Trophoblast cell (in vitro differentiated cells and primary cell): ENCODE data around the gene OR13J1.

ENCODE experiments used
- DNase-seq, 2 donors: peaks; one replicate each; pipeline ENCODE4 v3.0.0-alpha.2; 2016
- H2AFZ ChIP-seq: 2 replicates; pipeline ENCODE4 v1.6.1; 2013; ENCODE audit warnings: low read length, moderate library complexity, mild to moderate bottlenecking; ENCODE audit not compliant: insufficient read depth, poor library complexity
- H2AK5ac ChIP-seq: 2 replicates; pipeline ENCODE4 v1.6.1; 2013; ENCODE audit warnings: mild to moderate bottlenecking, low read length
- H2BK120ac ChIP-seq: 2 replicates; pipeline ENCODE4 v1.6.1; 2013; ENCODE audit warnings: low read length, mild to moderate bottlenecking, moderate library complexity; ENCODE audit not compliant: insufficient read depth, poor library complexity
- H2BK12ac ChIP-seq: 2 replicates; pipeline ENCODE4 v1.6.1; 2013; ENCODE audit warnings: mild to moderate bottlenecking, low read length, moderate library complexity
- H2BK5ac ChIP-seq: 2 replicates; pipeline ENCODE4 v1.6.1; 2013; ENCODE audit warnings: low read length, low read depth, moderate library complexity, mild to moderate bottlenecking; ENCODE audit not compliant: poor library complexity
- H3K14ac ChIP-seq: 2 replicates; pipeline ENCODE4 v1.6.1; 2013; ENCODE audit warnings: mild to moderate bottlenecking, low read length
- H3K18ac ChIP-seq: 2 replicates; pipeline ENCODE4 v1.6.1; 2013; ENCODE audit warnings: mild to moderate bottlenecking, low read length
- H3K23ac ChIP-seq: 2 replicates; pipeline ENCODE4 v1.6.1; 2013; ENCODE audit warnings: low read length
- H3K27ac ChIP-seq: 2 replicates; pipeline ENCODE4 v1.5.1; 2013; ENCODE audit warnings: low read depth, mild to moderate bottlenecking, inconsistent platforms, low read length, moderate library complexity
- H3K27me3 ChIP-seq: 2 replicates; pipeline ENCODE4 v1.6.1; 2013; ENCODE audit warnings: inconsistent platforms, mild to moderate bottlenecking, low read length, moderate library complexity; ENCODE audit not compliant: insufficient read depth
- H3K36me3 ChIP-seq, 2 experiments: 1 replicate in 1 of 2; 2 replicates in 1 of 2; pipeline ENCODE4 v1.6.1; 2013; ENCODE audit warnings: low read length in 2 of 2, mild to moderate bottlenecking in 2 of 2, moderate library complexity in 1 of 2; ENCODE audit not compliant: insufficient read depth in 2 of 2, control insufficient read depth in 1 of 2
- H3K4ac ChIP-seq: 2 replicates; pipeline ENCODE4 v1.6.1; 2013; ENCODE audit warnings: low read depth, mild to moderate bottlenecking, low read length, moderate library complexity
- H3K4me1 ChIP-seq, 2 experiments: 1 replicate in 1 of 2; 2 replicates in 1 of 2; pipeline ENCODE4 v1.6.1; 2013; ENCODE audit warnings: low read length in 2 of 2, mild to moderate bottlenecking in 2 of 2, moderate library complexity in 1 of 2; ENCODE audit not compliant: insufficient read depth in 2 of 2, control insufficient read depth in 1 of 2
- H3K4me2 ChIP-seq: 2 replicates; pipeline ENCODE4 v1.6.1; 2013; ENCODE audit warnings: inconsistent platforms, mild to moderate bottlenecking, low read length, moderate library complexity
- H3K4me3 ChIP-seq: 2 replicates; pipeline ENCODE4 v1.5.1; 2013; ENCODE audit warnings: mild to moderate bottlenecking, low read depth, low read length, inconsistent platforms
- H3K79me1 ChIP-seq: one replicate; pipeline ENCODE4 v1.6.1; 2013; ENCODE audit warnings: low read length
- H3K79me2 ChIP-seq: 2 replicates; pipeline ENCODE4 v1.6.1; 2013; ENCODE audit warnings: low read length, mild to moderate bottlenecking; ENCODE audit not compliant: control insufficient read depth, insufficient read depth, poor library complexity
- H3K9ac ChIP-seq: 2 replicates; pipeline ENCODE4 v1.6.1; 2013; ENCODE audit warnings: mild to moderate bottlenecking, low read length
- H3K9me3 ChIP-seq: 2 replicates; pipeline ENCODE4 v1.6.1; 2013; ENCODE audit warnings: low read depth, mild to moderate bottlenecking, control low read depth, inconsistent platforms, low read length; ENCODE audit not compliant: insufficient read depth
- H4K12ac ChIP-seq: 2 replicates; pipeline ENCODE4 v1.6.1; 2013; ENCODE audit warnings: low read depth, mild to moderate bottlenecking, low read length, moderate library complexity
- H4K8ac ChIP-seq: 2 replicates; pipeline ENCODE4 v1.6.1; 2013; ENCODE audit warnings: low read depth, mild to moderate bottlenecking, low read length, moderate library complexity
- H4K91ac ChIP-seq: one replicate; pipeline ENCODE4 v1.6.1; 2013; ENCODE audit warnings: low read depth, mild to moderate bottlenecking, low read length, moderate library complexity
- WGBS: extraction: QIAGEN DNeasy Blood & Tissue Kit; methylation state at CpG from one replicate; pipeline ENCODE4 v1.1.7; 2013; ENCODE audit warnings: missing lambda C conversion rate; ENCODE audit not compliant: insufficient read length, insufficient coverage; ENCODE audit errors: extremely low coverage; 5-methylcytosine and 5-hydroxymethylcytosine counted together

The OR13J1 gene

DNA sequence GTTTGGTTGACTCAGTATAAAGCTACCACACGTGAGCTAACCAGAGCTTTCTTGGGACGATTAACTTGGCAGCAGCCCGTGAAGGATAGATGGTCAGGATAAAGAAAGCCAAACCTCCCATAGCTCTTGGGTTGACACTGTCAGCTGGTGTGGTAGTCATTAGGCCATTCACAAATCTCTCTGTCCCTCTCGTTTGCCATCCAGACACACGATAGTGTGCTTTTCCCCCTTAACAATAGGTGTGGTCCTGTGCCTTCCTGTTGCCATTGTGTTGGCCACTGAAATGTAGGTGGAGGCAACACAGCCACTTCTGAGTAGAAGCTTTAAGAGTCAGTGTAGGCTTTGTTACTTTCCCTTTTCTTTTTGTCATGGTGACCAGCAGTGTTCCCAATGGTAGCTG lies 11.7 kb downstream of the OR13J1 start:
- Histone ChIP-seq H2BK5ac (no peak overlapping the region), H2AK5ac (no peak overlapping the region), H2BK120ac (no peak overlapping the region), H3K4me2 (no peak overlapping the region), H3K18ac (no peak overlapping the region), H4K8ac (no peak overlapping the region), H3K27ac (no peak overlapping the region), H3K4ac (no peak overlapping the region), H3K4me1 (no peaks in the 10 kb centered on the region), H3K9ac (no peak overlapping the region), H3K79me2 (no peaks in the 10 kb centered on the region), H3K14ac (no peak overlapping the region), H2AFZ (no peak overlapping the region), H3K9me3 (peaks cover 2% of the 10 kb centered on the region), H3K23ac (no peak overlapping the region), H3K27me3 (no peaks in the 10 kb centered on the region), H3K79me1 (no peaks in the 10 kb centered on the region), H2BK12ac (no peak overlapping the region), H3K36me3 (no peaks in the 10 kb centered on the region), H4K91ac (no peak overlapping the region), H4K12ac (no peak overlapping the region), H3K4me3 (no peak overlapping the region)
- DNase-seq = no peak
- no CpG with 5 or more reads among the region's 5 CpGs for WGBS

GRCh38 chr9:35856882-35857281 lies 13.3 kb downstream of the OR13J1 start:
- no peaks in the 10 kb centered on the region for H3K4me1 ChIP-seq
- DNase-seq = no peak
- no peak overlapping the region for H3K23ac ChIP-seq
- H3K27me3 ChIP-seq = no peaks in the 10 kb centered on the region
- H3K9me3 ChIP-seq = peaks cover 2% of the 10 kb centered on the region
- no peak overlapping the region for H3K9ac ChIP-seq
- no peak overlapping the region for H2AFZ ChIP-seq
- H3K27ac ChIP-seq = no peak overlapping the region
- H3K36me3 ChIP-seq = no peaks in the 10 kb centered on the region
- H4K91ac ChIP-seq = no peak overlapping the region
- H2BK12ac ChIP-seq = no peak overlapping the region
- H3K18ac ChIP-seq = no peak overlapping the region
- H3K79me1 ChIP-seq = no peaks in the 10 kb centered on the region
- H3K79me2 ChIP-seq = no peaks in the 10 kb centered on the region
- H3K4ac ChIP-seq = no peak overlapping the region
- H4K12ac ChIP-seq = no peak overlapping the region
- H2BK120ac ChIP-seq = no peak overlapping the region
- no peak overlapping the region for H3K14ac ChIP-seq
- no peak overlapping the region for H3K4me3 ChIP-seq
- H4K8ac ChIP-seq = no peak overlapping the region
- H2BK5ac ChIP-seq = no peak overlapping the region
- no peak overlapping the region for H2AK5ac ChIP-seq
- no CpG with 5 or more reads among the region's 5 CpGs for WGBS
- no peak overlapping the region for H3K4me2 ChIP-seq

GRCh38 chr9:35856206-35856605 lies 14.0 kb downstream of the OR13J1 start:
- no peak overlapping the region for H2BK12ac ChIP-seq
- no CpG with 5 or more reads among the region's 3 CpGs for WGBS

DNA sequence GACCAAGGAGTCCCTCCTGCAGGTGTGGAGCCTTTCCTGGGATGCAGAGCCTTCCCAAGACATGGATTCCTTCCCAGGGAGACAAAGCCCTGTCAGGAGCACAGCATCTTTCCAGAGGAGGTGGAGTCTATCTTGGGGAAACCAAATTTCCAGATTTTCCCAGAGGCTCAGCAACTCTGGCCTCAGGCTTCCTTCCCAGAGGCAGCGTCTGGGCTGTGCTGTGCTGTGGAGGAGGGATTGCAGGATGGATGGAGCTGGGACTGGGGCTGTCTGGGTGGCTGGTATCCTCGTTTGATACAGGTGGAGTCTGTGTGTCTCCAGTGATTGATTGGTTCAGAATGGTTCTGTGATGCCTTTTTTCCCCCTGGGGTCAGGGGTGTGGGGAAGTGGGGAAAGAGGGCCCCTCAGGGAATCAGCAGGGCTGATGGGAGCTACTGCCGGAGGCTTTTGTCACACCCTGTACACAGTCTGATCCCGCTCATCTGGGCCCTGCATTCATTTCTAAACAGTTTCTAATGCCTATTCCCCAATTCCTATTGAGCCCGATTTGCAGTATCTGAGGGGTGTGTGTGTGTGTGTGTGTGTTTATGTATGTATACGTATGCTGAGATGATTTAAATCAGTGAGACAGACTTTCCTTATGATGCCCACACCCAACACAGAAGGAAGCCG lies 16.0 kb downstream of the OR13J1 start:
- WGBS = no CpG with 5 or more reads among the region's 7 CpGs
- no peak overlapping the region for H3K14ac ChIP-seq
- DNase-seq = no peak
- no peak overlapping the region for H3K9ac ChIP-seq
- H4K91ac ChIP-seq = no peak overlapping the region
- no peaks in the 10 kb centered on the region for H3K4me1 ChIP-seq
- H4K8ac ChIP-seq = no peak overlapping the region
- H3K79me2 ChIP-seq = no peaks in the 10 kb centered on the region
- no peak overlapping the region for H3K18ac ChIP-seq
- no peaks in the 10 kb centered on the region for H3K79me1 ChIP-seq
- H3K9me3 ChIP-seq = no peaks in the 10 kb centered on the region
- H2BK12ac ChIP-seq = no peak overlapping the region
- H2AK5ac ChIP-seq = no peak overlapping the region
- H3K27ac ChIP-seq = no peak overlapping the region
- H3K23ac ChIP-seq = no peak overlapping the region
- H3K27me3 ChIP-seq = no peaks in the 10 kb centered on the region
- no peak overlapping the region for H3K4ac ChIP-seq
- H4K12ac ChIP-seq = no peak overlapping the region
- H3K4me3 ChIP-seq = no peak overlapping the region
- H3K36me3 ChIP-seq = no peaks in the 10 kb centered on the region
- no peak overlapping the region for H3K4me2 ChIP-seq
- H2BK5ac ChIP-seq = no peak overlapping the region
- H2AFZ ChIP-seq = no peak overlapping the region
- no peak overlapping the region for H2BK120ac ChIP-seq

More at GRCh38 chr9:35856206-35856605, 14.0 kb downstream of the OR13J1 start:
- Histone ChIP-seq H3K4ac (no peak overlapping the region), H4K12ac (no peak overlapping the region), H2BK120ac (no peak overlapping the region), H3K9me3 (peaks cover under 1% of the 10 kb centered on the region), H3K27ac (no peak overlapping the region), H2AK5ac (no peak overlapping the region), H3K14ac (no peak overlapping the region), H3K18ac (no peak overlapping the region), H3K23ac (no peak overlapping the region), H3K27me3 (no peaks in the 10 kb centered on the region), H4K8ac (no peak overlapping the region), H3K36me3 (no peaks in the 10 kb centered on the region), H2BK5ac (no peak overlapping the region), H3K79me1 (no peaks in the 10 kb centered on the region), H3K4me2 (no peak overlapping the region), H3K79me2 (no peaks in the 10 kb centered on the region), H3K4me1 (no peaks in the 10 kb centered on the region), H3K9ac (no peak overlapping the region), H4K91ac (no peak overlapping the region), H3K4me3 (no peak overlapping the region), H2AFZ (no peak overlapping the region)
- DNase-seq = no peak
